K562 (cell line): Measurements from ENCODE around the gene MBNL2. TPM values are rescaled to one million over a fixed set of nuclear protein-coding genes. Genes with fewer than 3 reads are reported as not detected.

ENCODE experiments used
- ATAC-seq: fragments of 200-7000 bp; cut with Tn5 transposase; 3 replicates; pipeline ENCODE4 v1.9.1; 2020; ENCODE audit warnings: moderate library complexity
- BruUV-seq: library from RNA; stranded (reverse); fragments of 400-500 nt; replicated peaks from 2 replicates; lab custom pipeline; 2021; lab: Mats Ljungman, UMichigan
- CTCF ChIA-PET: fragments of 300-600 bp; formaldehyde crosslinking; extraction: SDS; loops from one replicate; lab custom pipeline; 2021; ENCODE audit warnings: low intra/inter-chr PET ratio; lab: Yijun Ruan, JAX
- POLR2A ChIA-PET: fragments of 300-600, 350-650 bp; sonication (Branson Sonifier 250); formaldehyde crosslinking; extraction: SDS; loops from one replicate; lab custom pipeline; 2021; ENCODE audit warnings: antibody characterized with exemption, inconsistent platforms; lab: Yijun Ruan, JAX
- DNase-seq, 4 experiments: peaks; one replicate each; pipeline versions ENCODE4 v3.0.0 to v3.0.0-alpha.2; 2011 to 2018; ENCODE audit warnings: low spot score in 3 of 4, mixed read lengths in 3 of 4; ENCODE audit errors: extremely low read depth in 1 of 4
- FAIRE-seq: peaks from 2 replicates; lab custom pipeline; 2011; peaks lifted over from hg19 to GRCh38; lab: Jason Lieb, UNC
- H2AFZ ChIP-seq: 2 replicates; pipeline ENCODE4 v1.6.0; 2011; ENCODE audit warnings: low read depth, low read length, control low read depth, inconsistent platforms
- H3K27ac ChIP-seq: fragments of 200-600 bp; 3 replicates; pipeline ENCODE4 v1.8.0; 2011; ENCODE audit warnings: low read depth, mild to moderate bottlenecking, control low read depth, inconsistent platforms, low read length, moderate library complexity, mixed read lengths; ENCODE audit errors: extremely low read depth
- H3K27me3 ChIP-seq, 2 experiments: fragments of 300-600 bp in 1 of 2; 2 replicates in 1 of 2; 3 replicates in 1 of 2; pipeline versions ENCODE4 v1.6.0 to v1.8.0; 2011; ENCODE audit warnings: inconsistent platforms in 2 of 2, low read length in 2 of 2, mild to moderate bottlenecking in 1 of 2, mixed read lengths in 1 of 2, moderate library complexity in 1 of 2; ENCODE audit not compliant: control insufficient read depth in 2 of 2, insufficient read depth in 2 of 2
- H3K36me3 ChIP-seq: fragments of 300-600 bp; 3 replicates; pipeline ENCODE4 v1.8.0; 2011; ENCODE audit warnings: mild to moderate bottlenecking, low read length, inconsistent platforms; ENCODE audit not compliant: control insufficient read depth, insufficient read depth
- H3K4me1 ChIP-seq, 2 experiments: fragments of 200-600 bp in 1 of 2; replicated peaks in 1 of 2; 2 replicates in 1 of 2; 3 replicates in 1 of 2; pipeline versions ENCODE4 v1.5.1 to v1.8.0; 2011; ENCODE audit warnings: inconsistent platforms in 2 of 2, low read length in 2 of 2, mild to moderate bottlenecking in 1 of 2, mixed read lengths in 1 of 2, moderate library complexity in 1 of 2; ENCODE audit not compliant: control insufficient read depth in 2 of 2, insufficient read depth in 2 of 2
- H3K4me2 ChIP-seq: 2 replicates; pipeline ENCODE4 v1.6.1; 2011; ENCODE audit warnings: low read length, control low read depth, inconsistent platforms, mixed read lengths; ENCODE audit not compliant: insufficient read depth
- H3K4me3 ChIP-seq: fragments of 200-600 bp; sonication (generic), shearing (Covaris generic); 2 replicates; pipeline ENCODE4 v1.5.1; 2016; ENCODE audit warnings: control low read depth, inconsistent platforms
- H3K79me2 ChIP-seq: fragments of 200-600 bp; 3 replicates; pipeline ENCODE4 v1.8.0; 2011; ENCODE audit warnings: low read length, inconsistent platforms; ENCODE audit not compliant: control insufficient read depth, insufficient read depth
- H3K9ac ChIP-seq, 2 experiments: 2 replicates each; pipeline versions ENCODE4 v1.6.0 to v1.6.1; 2011; ENCODE audit warnings: low read depth in 2 of 2, low read length in 2 of 2, control low read depth in 1 of 2, inconsistent platforms in 1 of 2, mild to moderate bottlenecking in 1 of 2, mixed read lengths in 1 of 2; ENCODE audit not compliant: insufficient read depth in 1 of 2
- H3K9me1 ChIP-seq: one replicate; pipeline ENCODE4 v1.6.0; 2011; ENCODE audit warnings: inconsistent platforms, mild to moderate bottlenecking, low read length, moderate library complexity; ENCODE audit not compliant: control insufficient read depth, insufficient read depth
- H3K9me3 ChIP-seq: replicated peaks from 2 replicates; pipeline ENCODE4 v1.5.1; 2011; ENCODE audit warnings: low read depth, low read length, inconsistent platforms; ENCODE audit not compliant: control insufficient read depth, insufficient read depth
- H4K20me1 ChIP-seq: replicated peaks from 2 replicates; pipeline ENCODE4 v1.6.1; 2011; ENCODE audit warnings: low read length, inconsistent platforms, mixed read lengths; ENCODE audit not compliant: control insufficient read depth, insufficient read depth
- ARID1B ChIP-seq: fragments of 450-650 bp; IDR thresholded peaks from 2 replicates; pipeline ENCODE4 v1.6.1; 2016; ENCODE audit warnings: antibody characterized with exemption, mild to moderate bottlenecking, inconsistent platforms
- ELF4 ChIP-seq: fragments of 450-650 bp; formaldehyde crosslinking; IDR thresholded peaks from 2 replicates; pipeline ENCODE4 v1.4.0; 2022; ENCODE audit warnings: missing genetic modification characterization
- ERF ChIP-seq: fragments of 450-650 bp; formaldehyde crosslinking; IDR thresholded peaks from 2 replicates; pipeline ENCODE4 v1.4.0; 2020; ENCODE audit warnings: mild to moderate bottlenecking, mixed read lengths
- FOXK1 ChIP-seq: sonication (generic); formaldehyde crosslinking; IDR thresholded peaks from 2 replicates; pipeline ENCODE4 v1.8.0; 2022; ENCODE audit warnings: missing genetic modification reagents, mild to moderate bottlenecking, borderline replicate concordance
- HCFC1 ChIP-seq: IDR thresholded peaks from 2 replicates; pipeline ENCODE4 v1.6.1; 2012; ENCODE audit warnings: low read depth, low read length, improper control_type of control experiment
- NR2C2 ChIP-seq, 2 experiments: fragments of 200-800 bp in 1 of 2; sonication (Bioruptor generic) in 1 of 2; sonication (generic) in 1 of 2; formaldehyde crosslinking in 1 of 2; IDR thresholded peaks; 2 replicates each; pipeline versions ENCODE4 v1.6.1 to v1.8.0; 2016 to 2022; ENCODE audit warnings: mild to moderate bottlenecking in 1 of 2, missing compliant biosample characterization in 1 of 2, missing genetic modification characterization in 1 of 2, missing genetic modification reagents in 1 of 2
- PHF21A ChIP-seq: fragments of 450-650 bp; IDR thresholded peaks from 2 replicates; pipeline ENCODE4 v1.6.1; 2017; ENCODE audit warnings: low read depth, borderline replicate concordance
- TAF15 ChIP-seq: fragments of 200-400 bp; formaldehyde crosslinking; IDR thresholded peaks from 2 replicates; pipeline ENCODE4 v1.6.1; 2017; ENCODE audit warnings: mild to moderate bottlenecking, low read depth, low read length, moderate library complexity
- ZNF316 ChIP-seq: fragments of 450-650 bp; IDR thresholded peaks from 2 replicates; pipeline ENCODE4 v1.6.1; 2016
- WGBS: fragments of 100-300 bp; shearing (Covaris generic); methylation state at CpG from one replicate; pipeline ENCODE4 v1.1.6; 2016; ENCODE audit warnings: low coverage, mixed read lengths; ENCODE audit not compliant: insufficient coverage; ENCODE audit errors: missing lambda C conversion rate; 5-methylcytosine and 5-hydroxymethylcytosine counted together
- in situ Hi-C: fragments of 300-500 bp; cut with MboI; formaldehyde crosslinking; loops from 4 replicates; pipeline ENCODE4 v1.15.0; 2018; ENCODE audit warnings: inconsistent platforms, mixed read lengths
- intact Hi-C: fragments of 100-400 bp; cut with micrococcal nuclease; formaldehyde crosslinking; loops from 2 replicates; pipeline ENCODE4 v1.14.2; 2022
- polyA plus RNA-seq, 8 experiments: library from polyadenylated mRNA; depleted of rRNA in 4 of 8; stranded (reverse) in 5 of 8; unstranded in 3 of 8; fragments of >200 nt; fragmentation: Nextera tagmentation in 2 of 8; fragmentation: Illumina TruSeq in 1 of 8; extraction: Ambion mirVana in 2 of 8; extraction: Trizol in 1 of 8; gene quantifications; 2 replicates each; pipeline versions ENCODE4 v1.2.1 to v1.2.3, GENCODE V29; 2011 to 2014; ENCODE audit warnings: inconsistent platforms in 1 of 8, missing spikeins in 1 of 8
- total RNA-seq, 7 experiments: library from RNA; depleted of rRNA in 6 of 7; stranded (reverse); fragments of >200 nt in 6 of 7; fragmentation: Illumina TruSeq in 2 of 7; extraction: Trizol in 2 of 7; gene quantifications; 2 replicates each; pipeline versions ENCODE4 v1.2.1 to v1.2.3, GENCODE V29; 2011 to 2021; ENCODE audit warnings: low replicate concordance in 1 of 7
- TF ChIP-seq, protein P1 (sequence below): fragments of 450-650 bp; IDR thresholded peaks from 2 replicates; pipeline ENCODE4 v1.6.1; 2016; ENCODE audit warnings: borderline replicate concordance
- TF ChIP-seq, protein P2 (sequence below): fragments of 150-350 bp; IDR thresholded peaks from 2 replicates; pipeline ENCODE4 v1.6.1; 2014; ENCODE audit warnings: low read depth, mild to moderate bottlenecking, low read length, borderline replicate concordance
- TF ChIP-seq, protein P3 (sequence below): fragments of 250-450 bp; sonication (Bioruptor Pico); IDR thresholded peaks from 2 replicates; pipeline ENCODE4 v1.8.0; 2022; ENCODE audit warnings: moderate library complexity, mild to moderate bottlenecking, inconsistent platforms
- TF ChIP-seq, protein P4 (sequence below): sonication (generic); formaldehyde crosslinking; IDR thresholded peaks from 2 replicates; pipeline ENCODE4 v1.9.0; 2022; ENCODE audit warnings: mild to moderate bottlenecking, missing genetic modification reagents
- TF ChIP-seq, protein P5 (sequence below): fragments of 250-450 bp; sonication (Bioruptor Pico); IDR thresholded peaks from 2 replicates; pipeline ENCODE4 v1.4.0; 2020; ENCODE audit warnings: mild to moderate bottlenecking, moderate library complexity, borderline replicate concordance

Gene MBNL2
- total and polyA plus RNA-seq, 9 of the 15 experiments (the other 6 are each of a cell fraction or from before 2014, with no cell fraction given) = 7.0 to 24.8 (median 13.8) TPM

DNA sequence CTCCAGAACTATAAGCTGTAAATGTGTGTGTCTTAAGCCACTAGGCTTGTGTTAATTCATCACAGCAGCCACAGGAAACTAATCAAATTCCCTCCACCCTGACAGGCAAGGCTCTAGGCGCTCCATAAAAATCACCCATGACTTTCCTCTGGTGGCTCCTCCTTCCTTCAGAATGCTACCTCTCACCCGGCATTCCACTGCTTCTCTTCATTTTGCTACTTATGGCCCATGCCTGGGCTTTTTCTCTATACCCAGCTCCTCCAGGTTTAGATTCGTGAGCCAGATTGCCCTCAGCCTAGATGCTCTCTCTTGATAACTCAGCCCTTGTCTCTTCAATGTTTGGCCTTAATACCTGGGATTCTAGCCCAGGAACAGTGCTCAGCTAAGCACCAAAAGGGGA is 36.4 kb upstream of the MBNL2 start:
- FAIRE-seq (no peak), DNase-seq (no peak), ATAC-seq (no peak)
- H3K9me1 ChIP-seq = no peaks in the 10 kb centered on the region
- no peak overlapping the region for H3K4me3 ChIP-seq
- H2AFZ ChIP-seq = no peak overlapping the region; the same call in 1 of the 2 replicates
- intact Hi-C loops = no loop called here
- H3K9ac ChIP-seq = no peak overlapping the region
- H3K4me1 ChIP-seq = no peaks in the 10 kb centered on the region; a peak in 2 of 5 replicates
- H3K27me3 ChIP-seq = no peaks in the 10 kb centered on the region; a peak in 1 of 5 replicates
- 28% methylated on average over 3 of the region's 3 CpGs for WGBS
- no peaks in the 10 kb centered on the region for H3K79me2 ChIP-seq
- CTCF ChIA-PET = no interaction called here
- no peak overlapping the region for H3K4me2 ChIP-seq
- H4K20me1 ChIP-seq = no peaks in the 10 kb centered on the region
- in situ Hi-C loops = no loop called here
- POLR2A ChIA-PET = interaction anchor here (0.6 to 1.0 kb wide), 2 partner anchors 46 to 72 kb away, joined by 3 read pairs; no protein-coding TSS in a partner anchor
- no TSS peak for BruUV-seq
- no peaks in the 10 kb centered on the region for H3K36me3 ChIP-seq
- H3K9me3 ChIP-seq = no peaks in the 10 kb centered on the region
- H3K27ac ChIP-seq = no peak overlapping the region
- TF ChIP-seq ARID1B (no peak), FOXK1 (no peak), PHF21A (no peak), HCFC1 (no peak), ZNF316 (no peak), TAF15 (no peak), ELF4 (CRISPR knock-in tag) (no peak), ERF (CRISPR knock-in tag) (no peak), NR2C2 (CRISPR knock-in tag; IDR thresholded peaks at IDR 0.05) (no peak), NR2C2 (tag; IDR thresholded peaks at IDR 0.05) (no peak)
- TF ChIP-seq, protein P1, sequence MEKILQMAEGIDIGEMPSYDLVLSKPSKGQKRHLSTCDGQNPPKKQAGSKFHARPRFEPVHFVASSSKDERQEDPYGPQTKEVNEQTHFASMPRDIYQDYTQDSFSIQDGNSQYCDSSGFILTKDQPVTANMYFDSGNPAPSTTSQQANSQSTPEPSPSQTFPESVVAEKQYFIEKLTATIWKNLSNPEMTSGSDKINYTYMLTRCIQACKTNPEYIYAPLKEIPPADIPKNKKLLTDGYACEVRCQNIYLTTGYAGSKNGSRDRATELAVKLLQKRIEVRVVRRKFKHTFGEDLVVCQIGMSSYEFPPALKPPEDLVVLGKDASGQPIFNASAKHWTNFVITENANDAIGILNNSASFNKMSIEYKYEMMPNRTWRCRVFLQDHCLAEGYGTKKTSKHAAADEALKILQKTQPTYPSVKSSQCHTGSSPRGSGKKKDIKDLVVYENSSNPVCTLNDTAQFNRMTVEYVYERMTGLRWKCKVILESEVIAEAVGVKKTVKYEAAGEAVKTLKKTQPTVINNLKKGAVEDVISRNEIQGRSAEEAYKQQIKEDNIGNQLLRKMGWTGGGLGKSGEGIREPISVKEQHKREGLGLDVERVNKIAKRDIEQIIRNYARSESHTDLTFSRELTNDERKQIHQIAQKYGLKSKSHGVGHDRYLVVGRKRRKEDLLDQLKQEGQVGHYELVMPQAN = no peak
- TF ChIP-seq, protein P2, sequence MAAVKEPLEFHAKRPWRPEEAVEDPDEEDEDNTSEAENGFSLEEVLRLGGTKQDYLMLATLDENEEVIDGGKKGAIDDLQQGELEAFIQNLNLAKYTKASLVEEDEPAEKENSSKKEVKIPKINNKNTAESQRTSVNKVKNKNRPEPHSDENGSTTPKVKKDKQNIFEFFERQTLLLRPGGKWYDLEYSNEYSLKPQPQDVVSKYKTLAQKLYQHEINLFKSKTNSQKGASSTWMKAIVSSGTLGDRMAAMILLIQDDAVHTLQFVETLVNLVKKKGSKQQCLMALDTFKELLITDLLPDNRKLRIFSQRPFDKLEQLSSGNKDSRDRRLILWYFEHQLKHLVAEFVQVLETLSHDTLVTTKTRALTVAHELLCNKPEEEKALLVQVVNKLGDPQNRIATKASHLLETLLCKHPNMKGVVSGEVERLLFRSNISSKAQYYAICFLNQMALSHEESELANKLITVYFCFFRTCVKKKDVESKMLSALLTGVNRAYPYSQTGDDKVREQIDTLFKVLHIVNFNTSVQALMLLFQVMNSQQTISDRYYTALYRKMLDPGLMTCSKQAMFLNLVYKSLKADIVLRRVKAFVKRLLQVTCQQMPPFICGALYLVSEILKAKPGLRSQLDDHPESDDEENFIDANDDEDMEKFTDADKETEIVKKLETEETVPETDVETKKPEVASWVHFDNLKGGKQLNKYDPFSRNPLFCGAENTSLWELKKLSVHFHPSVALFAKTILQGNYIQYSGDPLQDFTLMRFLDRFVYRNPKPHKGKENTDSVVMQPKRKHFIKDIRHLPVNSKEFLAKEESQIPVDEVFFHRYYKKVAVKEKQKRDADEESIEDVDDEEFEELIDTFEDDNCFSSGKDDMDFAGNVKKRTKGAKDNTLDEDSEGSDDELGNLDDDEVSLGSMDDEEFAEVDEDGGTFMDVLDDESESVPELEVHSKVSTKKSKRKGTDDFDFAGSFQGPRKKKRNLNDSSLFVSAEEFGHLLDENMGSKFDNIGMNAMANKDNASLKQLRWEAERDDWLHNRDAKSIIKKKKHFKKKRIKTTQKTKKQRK = no peak
- TF ChIP-seq, protein P3, sequence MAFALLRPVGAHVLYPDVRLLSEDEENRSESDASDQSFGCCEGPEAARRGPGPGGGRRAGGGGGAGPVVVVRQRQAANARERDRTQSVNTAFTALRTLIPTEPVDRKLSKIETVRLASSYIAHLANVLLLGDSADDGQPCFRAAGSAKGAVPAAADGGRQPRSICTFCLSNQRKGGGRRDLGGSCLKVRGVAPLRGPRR = no peak
- TF ChIP-seq, protein P4, sequence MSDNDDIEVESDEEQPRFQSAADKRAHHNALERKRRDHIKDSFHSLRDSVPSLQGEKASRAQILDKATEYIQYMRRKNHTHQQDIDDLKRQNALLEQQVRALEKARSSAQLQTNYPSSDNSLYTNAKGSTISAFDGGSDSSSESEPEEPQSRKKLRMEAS (CRISPR knock-in tag) = no peak
- TF ChIP-seq, protein P5, sequence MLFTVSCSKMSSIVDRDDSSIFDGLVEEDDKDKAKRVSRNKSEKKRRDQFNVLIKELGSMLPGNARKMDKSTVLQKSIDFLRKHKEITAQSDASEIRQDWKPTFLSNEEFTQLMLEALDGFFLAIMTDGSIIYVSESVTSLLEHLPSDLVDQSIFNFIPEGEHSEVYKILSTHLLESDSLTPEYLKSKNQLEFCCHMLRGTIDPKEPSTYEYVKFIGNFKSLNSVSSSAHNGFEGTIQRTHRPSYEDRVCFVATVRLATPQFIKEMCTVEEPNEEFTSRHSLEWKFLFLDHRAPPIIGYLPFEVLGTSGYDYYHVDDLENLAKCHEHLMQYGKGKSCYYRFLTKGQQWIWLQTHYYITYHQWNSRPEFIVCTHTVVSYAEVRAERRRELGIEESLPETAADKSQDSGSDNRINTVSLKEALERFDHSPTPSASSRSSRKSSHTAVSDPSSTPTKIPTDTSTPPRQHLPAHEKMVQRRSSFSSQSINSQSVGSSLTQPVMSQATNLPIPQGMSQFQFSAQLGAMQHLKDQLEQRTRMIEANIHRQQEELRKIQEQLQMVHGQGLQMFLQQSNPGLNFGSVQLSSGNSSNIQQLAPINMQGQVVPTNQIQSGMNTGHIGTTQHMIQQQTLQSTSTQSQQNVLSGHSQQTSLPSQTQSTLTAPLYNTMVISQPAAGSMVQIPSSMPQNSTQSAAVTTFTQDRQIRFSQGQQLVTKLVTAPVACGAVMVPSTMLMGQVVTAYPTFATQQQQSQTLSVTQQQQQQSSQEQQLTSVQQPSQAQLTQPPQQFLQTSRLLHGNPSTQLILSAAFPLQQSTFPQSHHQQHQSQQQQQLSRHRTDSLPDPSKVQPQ (CRISPR knock-in tag) = no peak
